Activated T-cell treated with anti-CD3 and anti-CD28 coated beads for 48 hours (primary cell): ENCODE results near the gene PTPRT.

Source experiments
- DNase-seq: peaks from one replicate; pipeline ENCODE4 v3.0.0-alpha.2; 2020; ENCODE audit warnings: low read depth

PTPRT gene

GRCh38 chr20:42376131-42376530, 813.6 kb downstream of the PTPRT start:
- no peak for DNase-seq

DNA sequence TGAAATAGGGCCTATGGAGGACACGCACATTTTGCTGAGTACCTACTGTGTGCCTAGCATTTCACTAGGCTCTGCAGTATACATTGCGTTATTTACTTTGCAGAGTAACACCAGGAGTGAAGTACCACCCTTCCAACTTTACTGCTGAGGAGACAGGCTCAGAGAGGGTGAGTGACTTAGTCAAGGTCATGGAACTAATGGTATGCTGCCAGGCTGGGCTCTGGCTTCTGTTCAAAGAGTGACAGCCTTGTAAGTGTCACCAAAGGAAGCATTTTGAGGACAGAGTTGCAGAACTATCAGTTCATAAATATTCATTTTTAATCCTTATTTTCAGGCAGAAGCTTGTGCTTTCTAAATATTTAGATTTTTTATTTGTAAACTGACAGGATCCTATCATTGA, 816.7 kb downstream of the PTPRT start:
- DNase-seq = no peak

- no peak for DNase-seq
Measured at GRCh38 chr20:42370075-42370474, 819.6 kb downstream of the PTPRT start.

DNA sequence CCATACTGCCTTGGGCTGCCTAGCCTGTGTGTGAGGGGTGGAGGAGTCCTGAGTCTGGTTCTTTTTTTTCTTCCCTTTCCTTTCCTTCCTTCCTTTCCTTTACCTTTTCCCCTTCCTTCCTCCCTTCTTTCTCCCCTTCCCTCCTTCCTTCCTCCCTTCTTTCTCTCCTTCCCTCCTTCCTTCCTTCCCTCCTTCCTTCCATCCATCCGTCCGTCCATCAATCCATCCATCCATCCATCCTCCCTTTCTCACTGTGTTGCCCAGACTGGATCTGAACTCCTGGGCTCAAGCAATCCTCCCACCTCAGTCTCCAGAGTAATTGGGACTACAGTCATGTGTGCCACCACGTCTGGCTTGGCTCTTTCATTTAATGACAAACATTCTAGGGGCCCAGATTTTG, 820.8 kb downstream of the PTPRT start:
- DNase-seq = no peak

DNA sequence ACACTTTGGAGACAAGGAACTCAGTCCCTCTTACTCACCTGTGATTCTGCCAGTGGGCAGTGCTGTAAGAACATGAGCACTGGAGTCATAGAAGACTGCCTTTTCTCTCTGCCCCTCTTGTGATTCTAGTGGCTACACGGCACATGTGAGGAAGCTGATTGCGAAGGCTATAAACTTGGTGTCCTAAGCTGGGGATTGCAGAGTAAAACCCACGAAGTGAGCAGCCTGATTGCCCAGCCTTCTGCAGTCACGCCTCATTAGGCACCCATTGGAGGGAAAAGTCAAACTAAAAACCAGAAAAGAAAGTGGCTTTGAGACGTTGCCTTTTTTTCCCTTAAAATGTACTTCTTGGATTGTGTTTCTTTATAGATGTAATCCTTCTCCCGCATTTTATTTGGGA, 823.1 kb downstream of the PTPRT start:
- DNase-seq = no peak

- no peak for DNase-seq
Measured at GRCh38 chr20:42364446-42364845, 825.3 kb downstream of the PTPRT start.

DNA sequence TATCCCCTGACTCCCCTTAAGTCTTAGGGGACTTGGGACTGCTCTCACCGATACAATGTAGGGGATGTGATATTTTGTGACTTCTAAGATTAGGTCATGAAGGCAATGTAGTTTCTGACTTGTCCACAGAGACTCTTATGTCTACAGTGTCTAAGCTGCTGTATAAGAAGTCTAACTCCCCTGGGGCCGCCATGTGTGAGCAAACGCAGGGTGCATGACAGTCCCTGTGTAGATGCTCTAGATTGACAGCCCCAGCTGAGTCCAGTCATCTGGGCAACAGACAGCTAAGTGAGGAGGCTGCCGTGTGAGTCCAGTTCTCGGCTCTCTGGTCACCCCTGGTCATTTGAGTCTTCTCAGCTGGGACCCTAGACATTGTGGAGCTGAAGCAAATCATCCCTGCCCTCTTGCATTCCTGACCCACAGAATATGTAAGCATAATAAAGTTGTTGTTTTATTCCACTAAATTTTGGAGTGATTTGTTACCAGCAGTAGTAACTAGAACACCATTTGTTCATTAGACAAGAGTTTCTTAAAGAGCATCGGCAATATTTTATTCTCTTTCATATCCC, 828.2 kb downstream of the PTPRT start:
- no peak for DNase-seq

DNA sequence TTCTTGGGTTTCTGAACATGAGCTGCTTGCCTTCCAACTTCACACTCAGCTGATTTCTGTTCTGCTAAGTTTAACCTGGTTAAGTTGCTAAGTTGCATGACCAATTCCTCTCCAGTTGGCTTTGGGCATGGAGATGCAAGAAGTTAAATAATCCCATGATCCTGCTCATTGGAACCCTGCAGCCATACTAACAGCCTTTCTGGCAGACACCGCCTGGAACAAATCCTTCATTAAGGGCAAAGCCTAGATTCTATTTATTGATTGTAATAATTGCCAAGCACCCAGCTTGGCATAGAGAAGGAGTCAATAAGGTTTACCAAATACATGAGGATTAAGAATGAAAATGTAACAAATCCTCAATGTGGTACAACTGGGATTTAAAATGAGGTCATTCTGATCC, 829.1 kb downstream of the PTPRT start:
- DNase-seq = no peak

DNA sequence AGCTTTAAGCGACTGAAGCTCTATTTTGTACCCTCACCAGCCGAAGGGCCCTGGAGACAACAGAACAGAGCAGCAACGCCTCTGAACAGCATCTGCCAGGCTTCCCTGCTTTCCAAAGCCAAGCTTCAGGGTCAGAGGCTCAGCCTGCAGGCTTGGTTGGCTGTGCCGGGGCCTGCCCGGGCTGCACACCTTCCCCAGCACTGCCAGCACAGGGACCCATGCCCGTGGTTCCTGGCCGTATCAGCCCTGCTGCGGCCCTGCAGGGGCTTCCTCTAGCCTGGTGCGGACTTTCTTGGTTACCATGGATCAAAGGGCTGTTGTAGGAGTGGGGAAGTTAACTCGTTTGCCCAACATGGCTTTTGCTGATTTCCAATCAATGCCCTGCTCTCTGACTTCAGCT, 830.1 kb downstream of the PTPRT start:
- no peak for DNase-seq

DNA sequence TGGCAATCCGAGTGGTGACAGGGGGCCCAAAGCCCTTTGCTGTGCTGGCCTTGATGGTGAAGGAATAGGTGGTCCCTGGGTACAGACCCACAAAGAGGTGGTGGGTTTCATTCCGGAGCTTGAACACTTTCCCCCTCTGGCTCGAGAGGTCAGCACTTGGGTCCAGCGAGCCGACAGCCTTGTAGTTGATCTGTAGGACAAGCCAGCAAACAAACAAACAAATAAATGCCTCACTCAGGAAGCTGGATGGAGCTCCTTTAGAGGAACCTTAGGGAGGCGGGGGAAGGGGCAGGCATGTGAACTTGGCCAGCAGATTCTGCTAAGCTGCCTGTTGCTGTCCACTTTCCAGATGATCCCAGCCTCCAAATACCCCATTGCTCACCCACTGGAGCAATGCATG, 837.6 kb downstream of the PTPRT start:
- DNase-seq = no peak

DNA sequence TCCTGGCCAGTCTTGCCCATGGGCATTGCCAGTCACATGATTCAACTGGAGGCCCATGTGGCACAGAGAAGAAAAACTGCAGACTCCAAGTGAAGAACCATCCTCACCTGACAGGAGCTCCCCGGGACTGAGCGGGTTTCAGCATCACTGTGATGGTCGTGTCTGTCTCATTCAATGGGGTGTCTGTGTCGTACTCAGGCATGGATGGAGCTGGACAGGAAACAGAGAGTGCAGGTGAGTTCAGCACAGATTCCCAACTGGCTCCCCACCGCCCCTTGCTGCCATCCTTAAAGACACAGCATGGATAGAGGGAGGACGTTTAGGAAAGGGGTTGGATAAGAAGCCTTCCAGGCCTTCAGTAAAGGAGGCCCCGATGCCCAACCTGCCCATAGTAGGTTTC, 839.2 kb downstream of the PTPRT start:
- no peak for DNase-seq

- DNase-seq = no peak
Measured at GRCh38 chr20:42346189-42347170, 843.2 kb downstream of the PTPRT start.

GRCh38 chr20:42341654-42342053, 848.1 kb downstream of the PTPRT start:
- DNase-seq = no peak

- DNase-seq = no peak
Measured at GRCh38 chr20:42340368-42340767, 849.3 kb downstream of the PTPRT start.

GRCh38 chr20:42338294-42339201, 851.2 kb downstream of the PTPRT start:
- DNase-seq = no peak

GRCh38 chr20:42336576-42336975, 853.1 kb downstream of the PTPRT start:
- no peak for DNase-seq

- DNase-seq = no peak
Measured at GRCh38 chr20:42319252-42320013, 870.3 kb downstream of the PTPRT start.

GRCh38 chr20:42313704-42314103, 876.0 kb downstream of the PTPRT start:
- no peak for DNase-seq

GRCh38 chr20:42309050-42309449, 880.7 kb downstream of the PTPRT start:
- no peak for DNase-seq

DNA sequence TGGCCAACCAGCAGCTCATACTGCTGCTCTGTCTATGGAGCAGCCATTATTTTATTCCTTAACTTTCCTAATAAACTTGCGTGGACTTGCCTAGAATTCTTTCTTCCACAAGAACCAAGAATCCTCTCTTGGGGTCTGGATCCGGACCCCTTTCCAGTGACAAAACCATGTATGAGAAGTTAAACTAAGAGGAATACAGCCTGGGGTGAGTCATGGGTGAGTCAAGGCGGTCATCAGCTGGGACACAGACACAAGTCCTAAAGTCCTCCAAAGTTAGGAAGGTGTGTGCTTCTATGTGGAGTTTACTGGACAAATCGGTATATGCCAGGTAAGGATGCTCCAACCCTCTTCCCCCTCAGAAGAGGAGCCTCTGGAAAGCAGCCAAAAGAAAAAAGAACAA, 881.5 kb downstream of the PTPRT start:
- DNase-seq = no peak

DNA sequence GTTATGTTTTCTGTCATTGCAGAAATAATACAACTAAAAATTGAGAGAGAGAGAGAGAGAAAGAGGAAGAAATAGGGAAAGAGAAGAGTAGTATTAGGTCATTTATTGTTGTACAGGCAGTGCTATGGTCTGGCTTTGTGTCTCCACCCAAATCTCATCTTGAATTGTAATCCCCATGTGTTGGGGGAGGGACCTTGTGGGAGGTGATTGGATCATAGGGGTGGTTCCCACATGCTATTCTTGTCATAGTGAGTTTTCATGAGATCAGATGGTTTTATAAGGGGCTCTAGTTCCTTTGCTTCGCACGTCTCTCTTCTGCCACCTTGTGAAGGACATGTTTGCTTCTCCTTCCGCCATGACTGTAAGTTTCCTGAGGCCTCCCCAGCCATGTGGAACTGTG, 894.1 kb downstream of the PTPRT start:
- no peak for DNase-seq

DNA sequence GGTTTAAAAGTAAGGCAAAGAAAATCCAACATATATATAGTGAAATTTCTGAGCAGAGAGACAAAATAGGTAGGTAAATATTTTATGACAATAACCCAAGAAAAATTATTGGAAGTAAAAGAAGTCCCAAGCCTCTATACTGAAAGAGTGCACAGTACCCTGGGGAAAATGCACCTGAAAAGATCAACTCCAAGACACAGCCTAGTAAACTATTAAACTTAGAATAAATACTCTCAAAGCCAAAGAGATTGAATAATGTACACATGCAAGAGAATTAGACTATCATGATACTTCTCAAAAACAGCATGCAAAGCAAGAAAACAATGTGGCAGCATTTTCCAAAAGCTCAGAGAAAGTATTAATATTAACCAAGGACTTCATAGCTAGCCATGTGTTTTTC, 894.7 kb downstream of the PTPRT start:
- no peak for DNase-seq
